Activated naive CD8-positive, alpha-beta T cell treated with anti-CD3 and anti-CD28 coated beads, Interleukin-2, amount 10 ng/mL, durations not matched to agents 7 days and 5 days (primary cell): ENCODE results near the gene MRPL53. TPM values are rescaled to one million over a fixed set of nuclear protein-coding genes. Genes with fewer than 3 reads are reported as not detected.
A peak's percentile ranks its signal among the peaks of the same experiment; 100 is the strongest.
"Not testable (repeated sequence)": the region's sequence is repeated elsewhere in the genome, so short reads cannot be mapped to it uniquely, and the experiment has no call there.

Experiments
- ATAC-seq: fragments of 150-1000 bp; cut with Tn5 transposase; one replicate; pipeline ENCODE4 v1.10.0; 2021; ENCODE audit warnings: low read depth, moderate library complexity
- POLR2A ChIA-PET: fragments of 350-600 bp; sonication (Branson Sonifier 250); formaldehyde crosslinking; loops from one replicate; lab custom pipeline; 2021; ENCODE audit warnings: antibody characterized with exemption; lab: Charles Lee
- DNase-seq: peaks from one replicate; pipeline ENCODE4 v3.0.0; 2021
- H3K27ac Mint-ChIP-seq: one replicate; pipeline ENCODE4 v1.8.0; 2022; ENCODE audit warnings: mild to moderate bottlenecking, mixed read lengths
- H3K27me3 Mint-ChIP-seq: one replicate; pipeline ENCODE4 v1.8.0; 2022; ENCODE audit warnings: mild to moderate bottlenecking, moderate library complexity, mixed read lengths
- H3K36me3 Mint-ChIP-seq: one replicate; pipeline ENCODE4 v1.8.0; 2021; ENCODE audit warnings: mild to moderate bottlenecking, mixed read lengths
- H3K4me1 Mint-ChIP-seq: one replicate; pipeline ENCODE4 v1.8.0; 2021; ENCODE audit warnings: mixed read lengths
- H3K4me3 Mint-ChIP-seq: one replicate; pipeline ENCODE4 v1.8.0; 2022; ENCODE audit warnings: mild to moderate bottlenecking, moderate library complexity, mixed read lengths
- H3K9me3 Mint-ChIP-seq: one replicate; pipeline ENCODE4 v1.8.0; 2021; ENCODE audit warnings: mixed read lengths
- total RNA-seq, 2 experiments: library from RNA; stranded (reverse); gene quantifications; one replicate each; pipeline ENCODE4 v1.2.3, GENCODE V29; 2021

Gene MRPL53
- total RNA-seq, 2 experiments from 2014 or later = 91.6 to 92.1 TPM

GRCh38 chr2:74462054-74462785, 10.3 kb downstream of the MRPL53 start:
- no peak overlapping the region for H3K4me3 Mint-ChIP-seq
- ATAC-seq (no peak), DNase-seq (no peak)
- H3K27ac Mint-ChIP-seq = no peak overlapping the region
- H3K36me3 Mint-ChIP-seq = peaks cover 7% of the 10 kb centered on the region
- POLR2A ChIA-PET = interaction anchor here (1.0 to 1.3 kb wide), 4 partner anchors 9 to 72 kb away, joined by 3 to 4 read pairs (median 4); partner anchors contain the start of gene MRPL53
- no peaks in the 10 kb centered on the region for H3K9me3 Mint-ChIP-seq
- H3K27me3 Mint-ChIP-seq = no peaks in the 10 kb centered on the region
- peaks cover 27% of the 10 kb centered on the region for H3K4me1 Mint-ChIP-seq

GRCh38 chr2:74461187-74462053, 11.1 kb downstream of the MRPL53 start:
- Mint-ChIP-seq H3K27ac (no peak overlapping the region), H3K9me3 (no peaks in the 10 kb centered on the region), H3K27me3 (no peaks in the 10 kb centered on the region), H3K36me3 (peaks cover 7% of the 10 kb centered on the region), H3K4me3 (no peak overlapping the region), H3K4me1 (peaks cover 35% of the 10 kb centered on the region)
- POLR2A ChIA-PET = interaction anchor here (1.0 to 1.3 kb wide), 3 partner anchors 10 to 73 kb away, joined by 3 to 4 read pairs (median 3); no protein-coding TSS in a partner anchor
- DNase-seq (no peak), ATAC-seq (no peak)

GRCh38 chr2:74460187-74460586, 12.3 kb downstream of the MRPL53 start:
- H3K4me1 Mint-ChIP-seq = peaks cover 44% of the 10 kb centered on the region
- POLR2A ChIA-PET = interaction anchor here (0.6 to 6.0 kb wide), 3 partner anchors 22 to 716 kb away, joined by 5 to 39 read pairs (median 28); partner anchors contain the start of genes AUP1, CCDC142, HTRA2 and TTC31
- not testable (repeated sequence) for H3K9me3 Mint-ChIP-seq, H3K27me3 Mint-ChIP-seq, ATAC-seq, DNase-seq, H3K36me3 Mint-ChIP-seq
- H3K4me3 Mint-ChIP-seq = peak overlapping the region; percentile 11
- H3K27ac Mint-ChIP-seq = peak overlapping the region; percentile 42

GRCh38 chr2:74459503-74460118, 12.9 kb downstream of the MRPL53 start:
- not testable (repeated sequence) for DNase-seq, H3K9me3 Mint-ChIP-seq, ATAC-seq, H3K27me3 Mint-ChIP-seq, H3K36me3 Mint-ChIP-seq
- peak overlapping the region; percentile 99 for H3K4me3 Mint-ChIP-seq
- POLR2A ChIA-PET = interaction anchor here (0.6 to 6.7 kb wide), 9 partner anchors 9 to 716 kb away, joined by 3 to 58 read pairs (median 28); partner anchors contain the start of genes AUP1, C2orf81, CCDC142 and HTRA2
- H3K4me1 Mint-ChIP-seq = peaks cover 49% of the 10 kb centered on the region
- H3K27ac Mint-ChIP-seq = peak overlapping the region; percentile 93

- DNase-seq (no peak), ATAC-seq (no peak)
- peak overlapping the region; percentile 99 for H3K4me3 Mint-ChIP-seq
- peak overlapping the region; percentile 93 for H3K27ac Mint-ChIP-seq
- peaks cover 49% of the 10 kb centered on the region for H3K4me1 Mint-ChIP-seq
- H3K36me3 Mint-ChIP-seq = peaks cover 8% of the 10 kb centered on the region
- no peaks in the 10 kb centered on the region for H3K9me3 Mint-ChIP-seq
- POLR2A ChIA-PET = interaction anchor here (1.0 to 6.7 kb wide), 15 partner anchors 10 to 722 kb away, joined by 3 to 58 read pairs (median 5); partner anchors contain the start of genes AUP1, C2orf81, CCDC142 and HTRA2
- no peaks in the 10 kb centered on the region for H3K27me3 Mint-ChIP-seq
These were observed 13.5 kb downstream of the MRPL53 start for GRCh38 chr2:74458938-74459363.

GRCh38 chr2:74458132-74458937, 14.1 kb downstream of the MRPL53 start, which contains the start of gene WBP1:
Gene WBP1, plus strand, starts transcription at chr2:74458438. Its CDS starts 165 bp downstream, at chr2:74458603.
- Mint-ChIP-seq H3K9me3 (no peaks in the 10 kb centered on the region), H3K4me1 (peaks cover 48% of the 10 kb centered on the region), H3K36me3 (peaks cover 8% of the 10 kb centered on the region), H3K27ac (peak within 1 kb of the TSS; percentile 93), H3K4me3 (peak within 1 kb of the TSS; percentile 99), H3K27me3 (no peaks in the 10 kb centered on the region)
- DNase-seq = peak; percentile 93
- POLR2A ChIA-PET = interaction anchor here (0.5 to 6.7 kb wide), 17 partner anchors 10 to 721 kb away, joined by 3 to 58 read pairs (median 5); partner anchors contain the start of genes AUP1, C2orf81, CCDC142 and HTRA2
- peak; percentile 89 for ATAC-seq

GRCh38 chr2:74457549-74458131, 14.8 kb downstream of the MRPL53 start:
- POLR2A ChIA-PET = interaction anchor here (0.5 to 6.7 kb wide), 16 partner anchors 10 to 721 kb away, joined by 3 to 58 read pairs (median 5); partner anchors contain the start of genes AUP1, C2orf81, CCDC142 and HTRA2
- Mint-ChIP-seq H3K4me3 (peak overlapping the region; percentile 99), H3K36me3 (peaks cover 5% of the 10 kb centered on the region), H3K27me3 (no peaks in the 10 kb centered on the region), H3K27ac (peak overlapping the region; percentile 93), H3K4me1 (peaks cover 49% of the 10 kb centered on the region), H3K9me3 (no peaks in the 10 kb centered on the region)
- ATAC-seq = peak; percentile 38
- peak; percentile 90 for DNase-seq

- POLR2A ChIA-PET = interaction anchor here (0.7 to 6.7 kb wide), 9 partner anchors 11 to 73 kb away, joined by 3 to 58 read pairs (median 28); partner anchors contain the start of genes AUP1, C2orf81, CCDC142 and HTRA2
- H3K9me3 Mint-ChIP-seq = no peaks in the 10 kb centered on the region
- H3K36me3 Mint-ChIP-seq = peaks cover 3% of the 10 kb centered on the region
- H3K27me3 Mint-ChIP-seq = no peaks in the 10 kb centered on the region
- no peak for ATAC-seq
- peaks cover 52% of the 10 kb centered on the region for H3K4me1 Mint-ChIP-seq
- peak overlapping the region; percentile 99 for H3K4me3 Mint-ChIP-seq
- DNase-seq = no peak
- H3K27ac Mint-ChIP-seq = peak overlapping the region; percentile 93
These were observed 15.3 kb downstream of the MRPL53 start for GRCh38 chr2:74457129-74457548.

GRCh38 chr2:74454654-74455511, 17.6 kb downstream of the MRPL53 start, which contains the start of gene INO80B:
Gene INO80B, plus strand, starts transcription at chr2:74455087. Its CDS starts 30 bp downstream, at chr2:74455117.
- peak within 1 kb of the TSS; percentile 95 for H3K27ac Mint-ChIP-seq
- H3K4me1 Mint-ChIP-seq = peaks cover 47% of the 10 kb centered on the region

GRCh38 chr2:74450570-74451190, 21.8 kb downstream of the MRPL53 start:
- POLR2A ChIA-PET = interaction anchor here (1.5 kb wide), 1 partner anchor 28 kb away, joined by 10 read pairs; no protein-coding TSS in a partner anchor
- peaks cover 12% of the 10 kb centered on the region for H3K27me3 Mint-ChIP-seq
- H3K4me1 Mint-ChIP-seq = peaks cover 25% of the 10 kb centered on the region
- no peak overlapping the region for H3K27ac Mint-ChIP-seq
- no peaks in the 10 kb centered on the region for H3K9me3 Mint-ChIP-seq
- H3K4me3 Mint-ChIP-seq = no peak overlapping the region
- no peak for ATAC-seq
- no peak for DNase-seq
- peaks cover 2% of the 10 kb centered on the region for H3K36me3 Mint-ChIP-seq

More at GRCh38 chr2:74454654-74455511, 17.6 kb downstream of the MRPL53 start, which contains the start of gene INO80B:
- Mint-ChIP-seq H3K4me3 (peak within 1 kb of the TSS; percentile 99), H3K9me3 (no peaks in the 10 kb centered on the region), H3K36me3 (peaks cover 2% of the 10 kb centered on the region), H3K27me3 (no peaks in the 10 kb centered on the region)
- ATAC-seq = peak; percentile 31
- DNase-seq = peak; percentile 96
- POLR2A ChIA-PET = interaction anchor here (1.3 to 6.7 kb wide), 11 partner anchors 10 to 277 kb away, joined by 3 to 58 read pairs (median 5); partner anchors contain the start of genes AUP1, C2orf81, CCDC142 and HTRA2
